ENCODE results near the gene SERINC4.
"Not testable (repeated sequence)": the region's sequence is repeated elsewhere in the genome, so short reads cannot be mapped to it uniquely, and the experiment has no call there.

Gene SERINC4

GRCh38 chr15:43824302-43825246, 24.6 kb upstream of the SERINC4 start, which contains the start of gene MFAP1:
Gene MFAP1 (minus strand): TSS chr15:43824690. CDS start chr15:43824569, 121 bp downstream.
- no peak for TF ChIP-seq CTCF (IDR thresholded peaks at IDR 0.05; ENCODE audit: low read depth, low read length)
- H3K4me3 ChIP-seq (ENCODE audit: low read depth, low read length), result peak within 1 kb of the TSS; percentile 81

GRCh38 chr15:43821505-43821904, 21.5 kb upstream of the SERINC4 start:
- TF ChIP-seq CTCF (IDR thresholded peaks at IDR 0.05; ENCODE audit: low read depth, low read length), result no peak
- H3K4me3 ChIP-seq (ENCODE audit: low read depth, low read length), result peak overlapping the region; percentile 43

GRCh38 chr15:43815064-43815463, 15.0 kb upstream of the SERINC4 start:
- H3K4me3 ChIP-seq (ENCODE audit: low read depth, low read length), result not testable (repeated sequence)

GRCh38 chr15:43808960-43809678, 9.1 kb upstream of the SERINC4 start:
- TF ChIP-seq CTCF (IDR thresholded peaks at IDR 0.05; ENCODE audit: low read depth, low read length), result no peak
- H3K4me3 ChIP-seq (ENCODE audit: low read depth, low read length), result no peak overlapping the region

- no peak overlapping the region for H3K4me3 ChIP-seq (ENCODE audit: low read depth, low read length)
- no peak for TF ChIP-seq CTCF (IDR thresholded peaks at IDR 0.05; ENCODE audit: low read depth, low read length)
Measured at GRCh38 chr15:43808435-43808950, 8.5 kb upstream of the SERINC4 start.

GRCh38 chr15:43802676-43803075, 2.7 kb upstream of the SERINC4 start:
- H3K4me3 ChIP-seq (ENCODE audit: low read depth, low read length), result not testable (repeated sequence)

GRCh38 chr15:43800286-43801141, 494 bp upstream of the SERINC4 start, which contains the start of gene HYPK:
Gene HYPK (plus strand): TSS chr15:43800599. CDS start chr15:43800623, 24 bp downstream.
- no peak for TF ChIP-seq CTCF (IDR thresholded peaks at IDR 0.05; ENCODE audit: low read depth, low read length)
- peak within 1 kb of the TSS; percentile 92 for H3K4me3 ChIP-seq (ENCODE audit: low read depth, low read length)

Data from WI38 (cell line).